GM23338 (cell line): Measurements from ENCODE around the gene TXNRD1. TPM values are rescaled to one million over a fixed set of nuclear protein-coding genes. Genes with fewer than 3 reads are reported as not detected.

Experiments
- ATAC-seq: fragments of 200-7000 bp; cut with Tn5 transposase; 3 replicates; pipeline ENCODE4 v1.9.1; 2020
- DNase-seq: peaks from one replicate; pipeline ENCODE4 v3.0.0-alpha.2; 2015; ENCODE audit warnings: low spot score
- H2AFZ ChIP-seq: fragments of 200-600 bp; sonication (generic); 2 replicates; pipeline ENCODE4 v1.8.0; 2016; ENCODE audit warnings: antibody characterized with exemption, mild to moderate bottlenecking, moderate library complexity
- H3F3A ChIP-seq: fragments of 200-600 bp; sonication (generic); replicated peaks from 2 replicates; pipeline ENCODE4 v1.8.0; 2017; ENCODE audit warnings: antibody characterized with exemption, mixed run types, low read depth
- H3K27ac ChIP-seq: fragments of 200-600 bp; sonication (generic); 2 replicates; pipeline ENCODE4 v1.6.1; 2016; ENCODE audit warnings: low read depth
- H3K27me3 ChIP-seq: fragments of 200-600 bp; sonication (generic); 2 replicates; pipeline ENCODE4 v1.8.0; 2016; ENCODE audit warnings: mild to moderate bottlenecking, mixed run types, moderate library complexity; ENCODE audit not compliant: insufficient read depth
- H3K36me3 ChIP-seq: fragments of 200-600 bp; sonication (generic); 2 replicates; pipeline ENCODE4 v1.8.0; 2016; ENCODE audit warnings: mild to moderate bottlenecking; ENCODE audit not compliant: insufficient read depth
- H3K4me1 ChIP-seq: fragments of 200-600 bp; sonication (generic); 2 replicates; pipeline ENCODE4 v1.8.0; 2016; ENCODE audit warnings: mild to moderate bottlenecking, moderate library complexity; ENCODE audit not compliant: insufficient read depth
- H3K4me2 ChIP-seq: fragments of 200-600 bp; sonication (generic); 2 replicates; pipeline ENCODE4 v1.7.1; 2017; ENCODE audit warnings: mixed run types
- H3K4me3 ChIP-seq: fragments of 200-600 bp; sonication (generic); 2 replicates; pipeline ENCODE4 v1.6.1; 2016; ENCODE audit warnings: mixed run types
- H3K79me2 ChIP-seq: fragments of 200-600 bp; sonication (generic); replicated peaks from 2 replicates; pipeline ENCODE4 v1.8.0; 2017; ENCODE audit warnings: mild to moderate bottlenecking; ENCODE audit not compliant: insufficient read depth
- H3K9me2 ChIP-seq: fragments of 200-600 bp; sonication (generic); 2 replicates; pipeline ENCODE4 v1.8.0; 2017; ENCODE audit not compliant: insufficient read depth
- H4K20me1 ChIP-seq: fragments of 200-600 bp; sonication (generic); replicated peaks from 2 replicates; pipeline ENCODE4 v1.8.0; 2017; ENCODE audit warnings: mild to moderate bottlenecking; ENCODE audit not compliant: insufficient read depth
- H3K27ac Mint-ChIP-seq: 2 replicates; pipeline ENCODE4 v1.8.0; 2020; ENCODE audit warnings: inconsistent platforms, mild to moderate bottlenecking, moderate library complexity, mixed read lengths
- H3K27me3 Mint-ChIP-seq: 3 replicates; pipeline ENCODE4 v1.8.0; 2022; ENCODE audit warnings: low read depth, mild to moderate bottlenecking, moderate library complexity, mixed read lengths, inconsistent platforms; ENCODE audit not compliant: insufficient read depth, poor library complexity
- H3K36me3 Mint-ChIP-seq: 3 replicates; pipeline ENCODE4 v1.8.0; 2021; ENCODE audit warnings: low read depth, mild to moderate bottlenecking, inconsistent platforms, moderate library complexity, mixed read lengths
- H3K4me1 Mint-ChIP-seq: 3 replicates; pipeline ENCODE4 v1.8.0; 2020; ENCODE audit warnings: mild to moderate bottlenecking, inconsistent platforms, mixed read lengths
- H3K4me3 Mint-ChIP-seq: 3 replicates; pipeline ENCODE4 v1.8.0; 2021; ENCODE audit warnings: moderate library complexity, mild to moderate bottlenecking, inconsistent platforms, mixed read lengths
- H3K9me3 Mint-ChIP-seq: 3 replicates; pipeline ENCODE4 v1.8.0; 2020; ENCODE audit warnings: moderate library complexity, mild to moderate bottlenecking, inconsistent platforms, mixed read lengths
- CREB1 ChIP-seq: fragments of 250-450 bp; sonication (Bioruptor Pico); IDR thresholded peaks from 2 replicates; pipeline ENCODE4 v1.5.0; 2020; ENCODE audit warnings: low read depth, mild to moderate bottlenecking, moderate library complexity
- CTCF ChIP-seq, 2 experiments: fragments of 200-600 bp in 1 of 2; sonication (generic) in 1 of 2; conservative IDR thresholded peaks; 2 replicates each; pipeline versions ENCODE4 v1.5.1 to v1.6.1; 2016 to 2017; ENCODE audit warnings: antibody characterized with exemption in 2 of 2, low read depth in 2 of 2, mild to moderate bottlenecking in 2 of 2, moderate library complexity in 1 of 2
- ETS1 ChIP-seq: IDR thresholded peaks from 2 replicates; pipeline ENCODE4 v1.6.1; 2016; ENCODE audit warnings: antibody characterized with exemption
- EZH2 ChIP-seq: fragments of 200-600 bp; sonication (generic); IDR thresholded peaks from one replicate; pipeline ENCODE4 v1.8.0; 2017; ENCODE audit warnings: antibody characterized with exemption, mild to moderate bottlenecking, low read depth; ENCODE audit not compliant: unreplicated experiment
- EZH2phosphoT487 ChIP-seq: fragments of 200-600 bp; sonication (generic); IDR thresholded peaks from one replicate; pipeline ENCODE4 v1.8.1; 2018; ENCODE audit warnings: antibody characterized with exemption; ENCODE audit not compliant: unreplicated experiment
- JUNB ChIP-seq: IDR thresholded peaks from one replicate; pipeline ENCODE4 v1.6.1; 2016; ENCODE audit warnings: antibody characterized with exemption; ENCODE audit not compliant: unreplicated experiment
- NANOG ChIP-seq: IDR thresholded peaks from 2 replicates; pipeline ENCODE4 v1.6.1; 2016; ENCODE audit warnings: antibody characterized with exemption, borderline replicate concordance
- POLR2AphosphoS5 ChIP-seq: IDR thresholded peaks from 2 replicates; pipeline ENCODE4 v1.6.1; 2016; ENCODE audit warnings: antibody characterized with exemption, low read depth
- STAT1 ChIP-seq: IDR thresholded peaks from one replicate; pipeline ENCODE4 v1.6.1; 2016; ENCODE audit warnings: antibody characterized with exemption; ENCODE audit not compliant: unreplicated experiment
- ZNF114 ChIP-seq: fragments of 250-450 bp; sonication (Bioruptor Pico); IDR thresholded peaks from 2 replicates; pipeline ENCODE4 v1.5.0; 2020; ENCODE audit warnings: mild to moderate bottlenecking, moderate library complexity
- ZNF331 ChIP-seq: fragments of 250-450 bp; sonication (Bioruptor Pico); IDR thresholded peaks from 2 replicates; pipeline ENCODE4 v1.5.0; 2020; ENCODE audit warnings: low read depth, mild to moderate bottlenecking, moderate library complexity
- ZNF462 ChIP-seq: fragments of 250-450 bp; sonication (Bioruptor Pico); IDR thresholded peaks from 2 replicates; pipeline ENCODE4 v1.5.0; 2020; ENCODE audit warnings: mild to moderate bottlenecking, moderate library complexity
- polyA plus RNA-seq: library from polyadenylated mRNA; unstranded; fragments of >200 nt; fragmentation: Nextera tagmentation; extraction: Ambion mirVana; gene quantifications from 2 replicates; pipeline ENCODE4 v1.2.1, GENCODE V29; 2016
- total RNA-seq: library from RNA; depleted of rRNA; stranded (reverse); fragments of >200 nt; shearing (Covaris generic); gene quantifications from 2 replicates; pipeline ENCODE4 v1.2.3, GENCODE V29; 2014
- TF ChIP-seq, protein P1 (sequence below): IDR thresholded peaks from one replicate; pipeline ENCODE4 v1.6.1; 2018; ENCODE audit warnings: antibody characterized with exemption; ENCODE audit not compliant: unreplicated experiment

Gene TXNRD1
- total and polyA plus RNA-seq, 2 experiments from 2014 or later: 115 to 127 TPM

- H3K4me2 ChIP-seq: no peak overlapping the region
- no peak overlapping the region for H3K4me3 Mint-ChIP-seq
- DNase-seq (no peak), ATAC-seq (no peak)
- H3K4me3 ChIP-seq: no peak overlapping the region
- no peaks in the 10 kb centered on the region for H3K9me2 ChIP-seq
- H3K27ac Mint-ChIP-seq: no peak overlapping the region
- H3K36me3 ChIP-seq: no peaks in the 10 kb centered on the region
- no peaks in the 10 kb centered on the region for H4K20me1 ChIP-seq
- no peaks in the 10 kb centered on the region for H3K36me3 Mint-ChIP-seq
- no peak overlapping the region for H2AFZ ChIP-seq
- H3K79me2 ChIP-seq: no peaks in the 10 kb centered on the region
- H3K27ac ChIP-seq: no peak overlapping the region
- TF ChIP-seq POLR2AphosphoS5 (no peak), JUNB (no peak), CTCF (conservative IDR thresholded peaks at IDR 0.05; ENCODE audit: low read depth in 2 of 2) (no peak), ETS1 (no peak), EZH2 (no peak), EZH2phosphoT487 (no peak), STAT1 (no peak), NANOG (no peak), ZNF114 (CRISPR knock-in tag) (no peak), CREB1 (CRISPR knock-in tag) (no peak), ZNF331 (CRISPR knock-in tag) (no peak), ZNF462 (CRISPR knock-in tag) (no peak)
- TF ChIP-seq, protein P1, sequence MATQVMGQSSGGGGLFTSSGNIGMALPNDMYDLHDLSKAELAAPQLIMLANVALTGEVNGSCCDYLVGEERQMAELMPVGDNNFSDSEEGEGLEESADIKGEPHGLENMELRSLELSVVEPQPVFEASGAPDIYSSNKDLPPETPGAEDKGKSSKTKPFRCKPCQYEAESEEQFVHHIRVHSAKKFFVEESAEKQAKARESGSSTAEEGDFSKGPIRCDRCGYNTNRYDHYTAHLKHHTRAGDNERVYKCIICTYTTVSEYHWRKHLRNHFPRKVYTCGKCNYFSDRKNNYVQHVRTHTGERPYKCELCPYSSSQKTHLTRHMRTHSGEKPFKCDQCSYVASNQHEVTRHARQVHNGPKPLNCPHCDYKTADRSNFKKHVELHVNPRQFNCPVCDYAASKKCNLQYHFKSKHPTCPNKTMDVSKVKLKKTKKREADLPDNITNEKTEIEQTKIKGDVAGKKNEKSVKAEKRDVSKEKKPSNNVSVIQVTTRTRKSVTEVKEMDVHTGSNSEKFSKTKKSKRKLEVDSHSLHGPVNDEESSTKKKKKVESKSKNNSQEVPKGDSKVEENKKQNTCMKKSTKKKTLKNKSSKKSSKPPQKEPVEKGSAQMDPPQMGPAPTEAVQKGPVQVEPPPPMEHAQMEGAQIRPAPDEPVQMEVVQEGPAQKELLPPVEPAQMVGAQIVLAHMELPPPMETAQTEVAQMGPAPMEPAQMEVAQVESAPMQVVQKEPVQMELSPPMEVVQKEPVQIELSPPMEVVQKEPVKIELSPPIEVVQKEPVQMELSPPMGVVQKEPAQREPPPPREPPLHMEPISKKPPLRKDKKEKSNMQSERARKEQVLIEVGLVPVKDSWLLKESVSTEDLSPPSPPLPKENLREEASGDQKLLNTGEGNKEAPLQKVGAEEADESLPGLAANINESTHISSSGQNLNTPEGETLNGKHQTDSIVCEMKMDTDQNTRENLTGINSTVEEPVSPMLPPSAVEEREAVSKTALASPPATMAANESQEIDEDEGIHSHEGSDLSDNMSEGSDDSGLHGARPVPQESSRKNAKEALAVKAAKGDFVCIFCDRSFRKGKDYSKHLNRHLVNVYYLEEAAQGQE: no peak
- no peaks in the 10 kb centered on the region for H3K27me3 ChIP-seq
- H3K9me3 Mint-ChIP-seq: no peaks in the 10 kb centered on the region
- no peaks in the 10 kb centered on the region for H3F3A ChIP-seq
- peaks cover 10% of the 10 kb centered on the region for H3K4me1 Mint-ChIP-seq
- H3K27me3 Mint-ChIP-seq: peaks cover 7% of the 10 kb centered on the region
- peaks cover 11% of the 10 kb centered on the region for H3K4me1 ChIP-seq
Measured at GRCh38 chr12:104250366-104251125, 35.0 kb downstream of the TXNRD1 start.
